K562 (cell line): ENCODE results near the gene LRP1B.

Source experiments
- BRF1 ChIP-seq: IDR thresholded peaks from 3 replicates; pipeline ENCODE4 v1.6.1; 2011; ENCODE audit warnings: borderline replicate concordance, mild to moderate bottlenecking; ENCODE audit not compliant: insufficient read length; ENCODE audit errors: extremely low read depth
- CAMTA2 ChIP-seq: fragments of 250-450 bp; sonication (Bioruptor Pico); conservative IDR thresholded peaks from 2 replicates; pipeline ENCODE4 v1.5.1; 2022
- CCAR2 ChIP-seq: fragments of 200-400 bp; formaldehyde crosslinking; IDR thresholded peaks from 2 replicates; pipeline ENCODE4 v1.6.1; 2017; ENCODE audit warnings: mild to moderate bottlenecking, low read depth, low read length
- EP300 ChIP-seq: IDR thresholded peaks from 2 replicates; pipeline ENCODE4 v1.6.1; 2012; ENCODE audit warnings: low read length, improper control_type of control experiment
- EZH2 ChIP-seq: IDR thresholded peaks from 2 replicates; pipeline ENCODE4 v1.6.1; 2012; ENCODE audit warnings: low read depth, mild to moderate bottlenecking, inconsistent platforms, low read length, borderline replicate concordance
- FOXP1 ChIP-seq: sonication (generic); formaldehyde crosslinking; IDR thresholded peaks from 2 replicates; pipeline ENCODE4 v1.8.0; 2022; ENCODE audit warnings: mild to moderate bottlenecking, missing genetic modification reagents
- MEIS2 ChIP-seq: fragments of 450-650 bp; IDR thresholded peaks from 2 replicates; pipeline ENCODE4 v1.6.1; 2014; ENCODE audit warnings: mild to moderate bottlenecking; ENCODE audit not compliant: partially characterized antibody
- NBN ChIP-seq: fragments of 450-650 bp; IDR thresholded peaks from 2 replicates; pipeline ENCODE4 v1.6.1; 2016; ENCODE audit warnings: low read depth, mild to moderate bottlenecking
- NR3C1 ChIP-seq: sonication (generic); formaldehyde crosslinking; IDR thresholded peaks from 2 replicates; pipeline ENCODE4 v1.8.1; 2022; ENCODE audit warnings: missing genetic modification reagents
- ZC3H8 ChIP-seq: fragments of 450-650 bp; IDR thresholded peaks from 2 replicates; pipeline ENCODE4 v1.6.1; 2017
- ZNF274 ChIP-seq: IDR thresholded peaks from 2 replicates; pipeline ENCODE4 v1.6.1; 2011; ENCODE audit warnings: low read depth, mild to moderate bottlenecking, low read length, moderate library complexity, borderline replicate concordance
- ZNF644 ChIP-seq: fragments of 200-800 bp; sonication (Bioruptor generic); IDR thresholded peaks from 2 replicates; pipeline ENCODE4 v1.6.1; 2016; ENCODE audit warnings: low read depth, missing genetic modification characterization, missing compliant biosample characterization
- TF ChIP-seq, protein P1 (sequence below), 2 experiments: fragments of 450-650 bp in 1 of 2; IDR thresholded peaks; 2 replicates each; pipeline ENCODE4 v1.6.1; 2011 to 2017; ENCODE audit warnings: low read depth in 2 of 2, antibody characterized with exemption in 1 of 2, borderline replicate concordance in 1 of 2, low read length in 1 of 2, mild to moderate bottlenecking in 1 of 2, mixed read lengths in 1 of 2; ENCODE audit not compliant: control insufficient read depth in 1 of 2

DNA sequence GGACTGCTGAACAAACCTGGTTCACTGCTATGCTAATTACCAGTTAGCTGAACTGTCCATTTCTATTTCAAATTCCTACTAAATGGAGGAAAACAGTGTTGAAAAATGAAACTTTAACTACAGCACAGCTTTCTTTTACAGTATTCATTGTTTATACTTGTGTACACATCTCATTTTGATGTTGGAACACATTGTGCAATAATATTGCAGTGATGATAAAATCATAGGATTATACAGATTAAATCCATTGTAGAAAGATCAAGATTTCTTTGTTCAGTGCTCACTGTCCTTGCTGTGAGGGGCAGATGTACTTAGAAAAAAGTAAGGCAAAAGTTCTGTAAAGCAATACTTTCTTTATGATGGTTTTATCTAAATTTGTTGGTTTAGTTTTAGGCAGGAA lies 1055.1 kb downstream of the LRP1B start:
- TF ChIP-seq ZNF644 (tag) (no peak), MEIS2 (no peak), ZC3H8 (no peak), EZH2 (no peak), NR3C1 (CRISPR knock-in tag) (no peak), NBN (no peak), BRF1 (no peak), CCAR2 (no peak), ZNF274 (no peak), CAMTA2 (CRISPR knock-in tag) (no peak), EP300 (no peak), FOXP1 (no peak)
- TF ChIP-seq, protein P1, sequence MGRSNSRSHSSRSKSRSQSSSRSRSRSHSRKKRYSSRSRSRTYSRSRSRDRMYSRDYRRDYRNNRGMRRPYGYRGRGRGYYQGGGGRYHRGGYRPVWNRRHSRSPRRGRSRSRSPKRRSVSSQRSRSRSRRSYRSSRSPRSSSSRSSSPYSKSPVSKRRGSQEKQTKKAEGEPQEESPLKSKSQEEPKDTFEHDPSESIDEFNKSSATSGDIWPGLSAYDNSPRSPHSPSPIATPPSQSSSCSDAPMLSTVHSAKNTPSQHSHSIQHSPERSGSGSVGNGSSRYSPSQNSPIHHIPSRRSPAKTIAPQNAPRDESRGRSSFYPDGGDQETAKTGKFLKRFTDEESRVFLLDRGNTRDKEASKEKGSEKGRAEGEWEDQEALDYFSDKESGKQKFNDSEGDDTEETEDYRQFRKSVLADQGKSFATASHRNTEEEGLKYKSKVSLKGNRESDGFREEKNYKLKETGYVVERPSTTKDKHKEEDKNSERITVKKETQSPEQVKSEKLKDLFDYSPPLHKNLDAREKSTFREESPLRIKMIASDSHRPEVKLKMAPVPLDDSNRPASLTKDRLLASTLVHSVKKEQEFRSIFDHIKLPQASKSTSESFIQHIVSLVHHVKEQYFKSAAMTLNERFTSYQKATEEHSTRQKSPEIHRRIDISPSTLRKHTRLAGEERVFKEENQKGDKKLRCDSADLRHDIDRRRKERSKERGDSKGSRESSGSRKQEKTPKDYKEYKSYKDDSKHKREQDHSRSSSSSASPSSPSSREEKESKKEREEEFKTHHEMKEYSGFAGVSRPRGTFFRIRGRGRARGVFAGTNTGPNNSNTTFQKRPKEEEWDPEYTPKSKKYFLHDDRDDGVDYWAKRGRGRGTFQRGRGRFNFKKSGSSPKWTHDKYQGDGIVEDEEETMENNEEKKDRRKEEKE (IDR thresholded peaks at IDR 0.05; ENCODE audit: borderline replicate concordance in 1 of 2, control insufficient read depth in 1 of 2, low read depth in 2 of 2, low read length in 1 of 2), result no peak
